ENCODE results near the gene NMU.
"Not testable (repeated sequence)": the region's sequence is repeated elsewhere in the genome, so short reads cannot be mapped to it uniquely, and the experiment has no call there.

The NMU gene

DNA sequence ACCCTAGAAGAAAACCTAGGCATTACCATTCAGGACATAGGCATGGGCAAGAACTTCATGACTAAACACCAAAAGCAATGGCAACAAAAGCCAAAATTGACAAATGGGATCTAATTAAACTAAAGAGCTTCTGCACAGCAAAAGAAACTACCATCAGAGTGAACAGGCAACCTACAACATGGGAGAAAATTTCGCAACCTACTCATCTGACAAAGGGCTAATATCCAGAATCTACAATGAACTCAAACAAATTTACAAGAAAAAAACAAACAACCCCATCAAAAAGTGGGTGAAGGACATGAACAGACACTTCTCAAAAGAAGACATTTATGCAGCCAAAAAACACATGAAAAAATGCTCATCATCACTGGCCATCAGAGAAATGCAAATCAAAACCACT lies 12.0 kb downstream of the NMU start:
- not testable (repeated sequence) for DNase-seq (ENCODE audit: low spot score)

GRCh38 chr4:55618546-55619143 lies 17.5 kb downstream of the NMU start:
- DNase-seq (ENCODE audit: low spot score): no peak

- DNase-seq (ENCODE audit: low spot score): no peak
Measured at GRCh38 chr4:55617587-55618197, 18.4 kb downstream of the NMU start.

DNA sequence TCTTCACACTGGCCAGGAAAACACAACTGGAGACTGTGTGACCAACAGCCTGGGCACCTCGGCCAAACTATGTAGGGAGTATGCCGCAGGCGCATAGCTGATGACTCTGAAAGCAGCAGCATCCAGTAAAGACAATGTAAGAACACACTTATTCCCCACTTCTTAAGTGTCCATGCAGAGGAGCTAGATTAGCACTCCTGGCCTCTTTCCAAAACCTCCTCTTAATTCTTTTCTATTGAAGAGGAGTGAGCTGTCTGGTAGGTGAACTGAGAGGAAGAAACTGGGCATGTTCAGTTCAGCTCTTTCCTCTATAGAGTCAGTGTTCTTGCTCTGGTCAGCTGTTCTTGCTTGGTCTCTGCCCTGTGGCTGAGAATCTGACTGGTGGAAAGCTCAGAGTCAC lies 21.1 kb downstream of the NMU start:
- DNase-seq (ENCODE audit: low spot score): no peak

DNA sequence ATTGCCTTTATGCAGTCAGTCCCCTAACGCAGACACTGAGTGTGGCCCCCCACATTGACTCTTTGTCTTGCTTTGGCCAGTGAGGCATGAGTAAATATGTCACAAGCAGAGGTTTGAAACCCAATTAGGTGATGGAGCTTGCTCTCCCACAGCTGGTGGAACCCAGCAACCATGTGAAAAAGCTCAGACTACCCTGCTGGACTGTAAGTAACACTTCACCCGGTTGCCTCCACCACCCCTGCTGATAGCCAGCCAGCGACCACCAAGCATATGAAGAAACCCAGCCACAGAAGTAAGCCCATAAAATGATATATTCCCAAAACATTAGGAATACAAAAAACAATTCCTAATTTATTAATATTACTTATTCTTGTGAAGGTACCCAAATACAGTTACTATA lies 22.5 kb downstream of the NMU start:
- DNase-seq (ENCODE audit: low spot score): no peak

GRCh38 chr4:55612341-55612740 lies 23.8 kb downstream of the NMU start:
- no peak for DNase-seq (ENCODE audit: low spot score)

DNA sequence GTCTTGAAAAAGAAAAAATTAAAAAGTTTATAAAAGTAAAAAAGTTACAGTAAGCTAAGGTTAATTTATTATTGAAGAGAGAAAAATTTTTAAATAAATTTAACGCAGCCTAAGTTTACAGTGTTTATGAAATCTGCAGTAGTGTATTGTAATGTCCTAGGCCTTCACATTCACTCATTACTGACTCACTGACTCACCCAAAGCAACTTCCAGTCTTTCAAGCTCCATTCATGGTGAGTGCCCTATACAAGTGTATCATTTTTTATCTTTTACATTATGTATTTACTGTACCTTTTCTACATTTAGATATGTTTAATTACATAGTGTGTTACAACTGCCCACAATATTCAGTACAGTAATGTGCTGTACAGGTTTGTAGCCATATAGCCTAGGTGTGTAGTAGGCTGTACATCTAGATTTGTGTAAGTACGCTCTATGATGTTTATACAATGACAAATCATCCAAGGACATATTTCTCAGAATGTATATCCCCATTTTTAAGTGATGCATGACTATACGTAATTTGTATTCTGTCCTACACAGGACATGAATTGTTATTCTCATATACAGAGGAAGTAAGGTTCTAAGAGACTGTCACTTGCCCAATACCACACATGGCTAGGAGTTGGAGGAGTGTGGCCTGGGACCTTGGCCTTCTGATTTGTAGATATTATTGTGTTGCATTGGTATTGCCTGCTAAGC lies 24.6 kb downstream of the NMU start:
- DNase-seq (ENCODE audit: low spot score): no peak

GRCh38 chr4:55610381-55610780 lies 25.7 kb downstream of the NMU start:
- no peak for DNase-seq (ENCODE audit: low spot score)

DNA sequence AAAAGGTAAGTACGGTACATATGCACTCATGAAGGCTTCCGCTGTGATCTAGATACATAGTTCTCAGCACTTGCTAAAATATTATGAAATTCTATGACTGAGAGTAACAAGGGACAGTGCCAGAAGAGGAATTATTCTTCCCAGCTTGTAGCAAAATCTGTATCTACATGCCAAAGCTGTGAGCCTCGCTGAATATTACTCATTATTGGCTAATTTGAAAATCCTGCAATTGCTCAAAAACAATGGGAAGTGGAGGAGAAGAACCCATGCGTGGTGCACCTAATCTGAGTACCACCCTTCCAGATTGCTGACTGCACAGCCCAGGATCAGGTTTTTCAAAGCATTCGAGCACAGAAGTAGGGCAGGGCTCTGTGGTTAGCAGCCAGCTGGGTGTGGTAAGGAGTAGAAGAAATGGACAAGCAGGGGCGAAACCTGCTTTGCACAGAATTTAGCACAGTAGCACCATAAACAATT lies 26.7 kb downstream of the NMU start:
- no peak for DNase-seq (ENCODE audit: low spot score)

GRCh38 chr4:55608591-55608990 lies 27.5 kb downstream of the NMU start:
- no peak for DNase-seq (ENCODE audit: low spot score)

- DNase-seq (ENCODE audit: low spot score): no peak
Measured at GRCh38 chr4:55604996-55605395, 31.1 kb downstream of the NMU start.

DNA sequence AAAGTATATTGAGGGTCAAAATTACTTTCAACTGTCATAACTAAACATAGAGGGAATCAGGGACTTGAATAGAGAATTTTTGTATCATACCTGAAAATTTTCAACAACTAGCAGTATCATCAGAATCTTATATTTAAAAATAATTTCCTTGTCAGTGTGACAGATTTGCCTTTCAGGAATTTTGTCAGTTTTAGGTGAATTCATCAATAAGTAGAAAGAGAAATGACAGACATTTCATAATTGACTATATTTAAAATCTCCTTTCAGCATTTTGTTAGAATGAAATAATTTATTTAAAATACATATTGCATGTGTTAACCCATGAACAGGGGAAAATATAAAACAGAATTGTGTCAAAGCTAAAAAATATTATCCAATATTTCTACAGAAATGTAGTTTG lies 35.5 kb downstream of the NMU start:
- DNase-seq (ENCODE audit: low spot score): no peak

DNA sequence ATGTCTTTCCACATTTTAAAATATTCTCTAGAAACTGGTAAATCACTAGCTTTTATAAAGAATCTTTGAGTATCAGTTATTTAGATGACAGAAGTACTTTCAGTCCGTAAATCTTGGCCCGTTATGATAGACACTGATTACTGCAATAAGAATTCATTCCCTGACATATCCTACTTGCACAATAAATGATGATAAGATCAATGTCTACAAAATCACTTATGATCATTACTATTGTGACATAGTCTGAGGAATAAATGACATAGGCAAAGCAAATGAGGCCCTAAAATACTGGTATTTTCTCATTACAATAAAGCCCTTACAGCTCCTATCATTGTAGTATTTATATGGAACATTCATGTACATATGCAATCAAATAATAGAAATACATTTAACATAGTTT lies 37.5 kb downstream of the NMU start:
- DNase-seq (ENCODE audit: low spot score): no peak

DNA sequence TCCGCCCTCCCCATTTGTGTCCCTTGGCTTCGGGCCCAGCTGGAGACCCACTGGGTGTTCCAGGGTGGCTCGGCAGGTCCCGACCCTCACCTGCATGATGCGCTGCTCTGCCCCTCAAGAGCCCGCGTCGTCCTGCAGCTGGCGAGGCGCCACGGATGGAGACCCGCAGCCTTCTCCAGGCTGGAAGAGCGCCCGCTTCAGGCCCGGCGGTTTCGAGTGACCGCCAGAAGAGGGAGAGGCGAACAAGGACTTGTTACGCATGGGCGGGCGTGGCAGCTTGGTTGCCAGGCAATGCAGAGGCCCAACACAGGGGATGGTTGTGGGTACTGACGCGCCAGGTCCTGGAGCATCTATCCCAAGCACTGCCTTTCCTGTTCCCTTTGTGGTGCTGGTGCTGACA lies 44.1 kb downstream of the NMU start, which contains the start of gene PDCL2:
TSS of gene PDCL2 (minus strand) at position 232 of the 400 bp plus-strand sequence. CDS start at position 96, 136 bp downstream.
- DNase-seq (ENCODE audit: low spot score): no peak

DNA sequence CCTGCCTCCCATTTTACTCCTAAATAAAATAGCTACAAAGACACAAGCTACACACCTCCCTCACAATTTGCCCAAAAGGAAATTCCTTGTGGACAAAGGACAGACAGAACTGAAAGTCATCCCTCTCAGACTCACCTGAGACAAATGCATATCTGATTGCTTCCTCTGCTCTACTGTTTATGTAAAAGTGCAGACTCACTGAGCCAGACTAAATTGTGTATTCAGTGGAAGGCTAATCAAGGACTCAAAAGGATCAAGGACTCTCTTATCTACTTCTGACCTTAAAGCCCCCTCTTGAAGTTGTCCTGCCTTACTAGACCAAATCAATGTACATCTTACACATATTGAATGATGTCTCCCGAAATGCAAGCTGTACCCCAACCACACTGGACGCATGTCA lies 47.9 kb downstream of the NMU start:
- no peak for DNase-seq (ENCODE audit: low spot score)

DNA sequence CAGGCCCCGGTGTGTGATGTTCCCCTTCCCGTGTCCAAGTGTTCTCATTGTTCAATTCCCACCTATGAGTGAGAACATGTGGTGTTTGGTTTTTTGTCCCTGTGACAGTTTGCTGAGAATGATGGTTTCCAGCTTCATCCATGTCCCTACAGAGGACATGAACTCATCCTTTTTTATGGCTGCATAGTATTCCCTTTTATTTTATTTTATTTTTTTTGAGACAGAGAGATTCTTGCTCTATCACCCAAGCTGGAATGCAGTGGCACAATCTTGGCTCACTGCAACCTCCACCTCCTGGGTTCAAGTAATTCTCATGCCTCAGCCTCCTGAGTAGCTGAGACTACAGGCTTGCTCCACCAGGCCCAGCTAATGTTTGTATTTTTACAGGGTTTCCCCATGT lies 53.3 kb downstream of the NMU start:
- not testable (repeated sequence) for DNase-seq (ENCODE audit: low spot score)

DNA sequence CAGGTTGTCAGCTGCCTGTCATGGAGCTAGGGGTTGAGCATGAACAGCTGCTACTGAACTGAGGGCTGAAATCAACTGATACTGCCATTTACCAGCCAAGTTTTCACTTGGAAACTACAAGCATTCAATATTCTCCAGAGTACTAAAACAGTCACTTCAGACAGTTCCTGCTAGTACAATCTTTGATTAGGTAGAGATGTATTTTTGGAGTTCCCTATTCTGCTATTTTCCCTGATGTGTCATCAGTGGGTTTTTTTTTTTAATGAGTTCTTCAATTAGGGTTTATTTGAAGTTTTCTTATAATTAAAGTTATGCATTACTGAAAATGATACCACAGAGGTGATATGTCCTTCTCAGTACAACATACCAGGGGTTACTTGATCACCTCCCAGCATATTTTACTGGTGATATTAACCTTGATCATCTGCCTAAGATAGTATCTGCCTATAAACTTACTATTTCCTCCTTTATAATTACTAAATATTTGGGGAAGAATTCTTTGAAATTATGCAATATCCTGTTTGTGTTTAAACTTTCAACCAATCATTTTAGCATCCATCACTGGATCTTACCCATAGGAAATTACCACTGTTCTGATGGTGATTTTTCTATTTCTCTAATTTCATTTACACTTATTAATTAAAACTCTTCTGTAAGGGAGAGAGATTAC lies 57.6 kb downstream of the NMU start:
- DNase-seq (ENCODE audit: low spot score): no peak

GRCh38 chr4:55575513-55575912 lies 60.6 kb downstream of the NMU start:
- no peak for DNase-seq (ENCODE audit: low spot score)

- no peak for DNase-seq (ENCODE audit: low spot score)
Measured at GRCh38 chr4:55574252-55574651, 61.8 kb downstream of the NMU start.

DNA sequence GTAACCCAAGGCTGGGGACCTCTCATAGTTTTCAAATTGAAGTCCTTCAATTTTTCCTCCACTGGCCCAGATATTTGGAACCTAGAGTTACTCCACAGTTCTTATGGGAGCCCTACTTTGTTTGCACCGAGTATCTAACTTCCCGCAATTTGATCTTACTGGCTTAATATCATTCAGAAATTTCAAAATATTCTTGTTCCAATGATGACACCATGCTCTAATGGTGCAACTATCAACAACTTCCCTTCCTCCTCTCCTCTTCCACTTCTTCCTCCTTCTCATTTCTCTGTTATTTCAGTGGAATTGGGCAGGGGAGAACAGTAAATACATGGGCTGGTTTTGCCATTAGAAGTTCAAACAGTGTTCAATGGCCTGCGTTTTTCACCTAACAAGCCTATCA lies 64.3 kb downstream of the NMU start:
- no peak for DNase-seq (ENCODE audit: low spot score)

- DNase-seq (ENCODE audit: low spot score): no peak
Measured at GRCh38 chr4:55568905-55569504, 67.1 kb downstream of the NMU start.

DNA sequence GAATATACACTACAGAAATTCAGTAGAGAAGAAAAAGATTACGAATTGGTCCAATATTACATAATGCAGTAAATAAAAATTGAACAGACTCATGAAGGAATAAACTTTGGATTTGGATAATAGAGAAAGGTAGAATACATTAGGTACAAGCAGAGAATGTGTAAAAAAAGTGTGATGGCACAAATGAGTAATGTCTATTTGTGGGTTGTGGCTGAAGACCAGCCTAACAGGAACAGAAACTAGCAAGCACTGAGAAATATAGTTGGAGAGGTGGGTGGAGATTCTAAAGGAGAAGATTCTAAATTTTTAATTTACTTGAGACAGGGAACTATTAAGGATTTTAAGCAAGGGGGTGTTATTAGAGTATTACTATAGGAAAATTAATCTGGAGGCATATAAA lies 74.2 kb downstream of the NMU start:
- DNase-seq (ENCODE audit: low spot score): no peak
